Activated CD4-positive, alpha-beta T cell treated with anti-CD3 and anti-CD28 coated beads for 36 hours (primary cell): Measurements from ENCODE around the gene ELL. TPM values are rescaled to one million over a fixed set of nuclear protein-coding genes. Genes with fewer than 3 reads are reported as not detected.

ENCODE experiments used
- ATAC-seq: fragments of 200-7000 bp; cut with Tn5 transposase; one replicate; pipeline ENCODE4 v1.10.0; 2021; ENCODE audit warnings: mild to moderate bottlenecking, moderate library complexity
- CTCF ChIA-PET: fragments of 350-600 bp; sonication (Branson Sonifier 250); formaldehyde crosslinking; loops from one replicate; lab custom pipeline; 2021; ENCODE audit warnings: antibody characterized with exemption; lab: Charles Lee
- POLR2A ChIA-PET: fragments of 350-600 bp; sonication (Branson Sonifier 250); formaldehyde crosslinking; loops from one replicate; lab custom pipeline; 2021; ENCODE audit warnings: antibody characterized with exemption, inconsistent platforms; lab: Charles Lee
- DNase-seq: peaks from one replicate; pipeline ENCODE4 v3.0.0-alpha.2; 2020
- H3K27ac Mint-ChIP-seq: one replicate; pipeline ENCODE4 v1.8.0; 2021; ENCODE audit warnings: mixed read lengths
- H3K27me3 Mint-ChIP-seq: one replicate; pipeline ENCODE4 v1.8.0; 2021; ENCODE audit warnings: mixed read lengths
- H3K36me3 Mint-ChIP-seq: one replicate; pipeline ENCODE4 v1.8.0; 2021; ENCODE audit warnings: low read depth, mixed read lengths
- H3K4me1 Mint-ChIP-seq: one replicate; pipeline ENCODE4 v1.8.0; 2021; ENCODE audit warnings: mixed read lengths
- H3K4me3 Mint-ChIP-seq: one replicate; pipeline ENCODE4 v1.8.0; 2021; ENCODE audit warnings: mild to moderate bottlenecking, moderate library complexity, mixed read lengths
- H3K9me3 Mint-ChIP-seq: one replicate; pipeline ENCODE4 v1.8.0; 2021; ENCODE audit warnings: low read depth, mixed read lengths
- intact Hi-C, 2 experiments: fragments of 100-400 bp; cut with DNase I in 1 of 2; cut with micrococcal nuclease in 1 of 2; formaldehyde crosslinking; loops; one replicate each; pipeline versions ENCODE4 v1.14.2 to v1.15.1; 2022 to 2024; cut with DNase I, micrococcal nuclease
- total RNA-seq, 2 experiments: library from RNA; stranded (reverse); gene quantifications; one replicate each; pipeline ENCODE4 v1.2.3, GENCODE V29; 2021

Gene ELL
- total RNA-seq, 2 experiments from 2014 or later, result 20.2 to 21.4 TPM

DNA sequence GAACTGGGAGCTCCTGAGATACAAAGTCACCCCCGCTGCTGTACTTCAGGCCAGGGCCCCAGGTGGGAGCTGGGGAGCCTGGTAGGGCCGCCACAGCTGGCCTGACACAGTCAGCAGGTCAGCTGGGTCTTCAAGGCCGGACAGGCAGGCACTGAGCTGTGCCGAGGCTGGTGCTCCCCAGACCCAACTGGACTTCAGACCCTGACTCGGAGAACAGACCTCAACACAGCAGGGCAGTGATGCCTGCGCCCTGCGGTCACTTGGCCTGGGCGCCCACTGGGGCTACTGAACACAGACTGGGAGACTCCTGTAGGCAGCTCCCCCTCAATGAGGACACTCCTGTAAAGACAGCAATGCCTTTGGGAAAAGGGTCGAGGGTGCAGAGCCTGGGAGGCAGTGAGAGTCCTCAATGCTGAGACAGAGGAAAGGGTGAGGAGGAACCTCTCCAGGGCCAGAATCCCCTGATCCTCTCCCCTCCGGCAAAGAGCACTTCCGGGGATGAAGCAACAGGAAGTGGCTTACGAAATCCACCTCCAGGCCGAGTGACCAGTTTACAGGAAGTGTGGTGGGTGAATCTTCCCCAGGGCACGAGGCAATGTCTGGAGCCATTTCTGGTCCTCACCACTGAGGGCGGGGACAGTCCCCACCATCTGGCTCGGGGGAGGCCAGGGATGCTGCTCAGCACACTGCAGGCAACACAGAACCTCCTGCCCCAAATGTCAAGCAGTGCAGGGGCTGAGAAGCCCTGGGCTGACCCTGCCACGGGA lies 43.1 kb downstream of the ELL start:
- ChIA-PET CTCF (interaction anchor here (0.6 to 1.6 kb wide), 7 partner anchors 17 to 440 kb away, joined by 3 to 5 read pairs (median 4); partner anchors contain the start of genes COPE, DDX49 and MPV17L2), POLR2A (no interaction called here)
- no peaks in the 10 kb centered on the region for H3K9me3 Mint-ChIP-seq
- H3K4me1 Mint-ChIP-seq, result peaks cover 80% of the 10 kb centered on the region
- peaks cover 14% of the 10 kb centered on the region for H3K36me3 Mint-ChIP-seq
- ATAC-seq (peak; percentile 92), DNase-seq (peak; percentile 89)
- intact Hi-C loops, result loop anchor here (2.0 to 10.0 kb wide), 3 partner anchors 18 to 366 kb away; no protein-coding TSS in a partner anchor
- no peaks in the 10 kb centered on the region for H3K27me3 Mint-ChIP-seq
- H3K4me3 Mint-ChIP-seq, result peak overlapping the region; percentile 59
- H3K27ac Mint-ChIP-seq, result peak overlapping the region; percentile 95

DNA sequence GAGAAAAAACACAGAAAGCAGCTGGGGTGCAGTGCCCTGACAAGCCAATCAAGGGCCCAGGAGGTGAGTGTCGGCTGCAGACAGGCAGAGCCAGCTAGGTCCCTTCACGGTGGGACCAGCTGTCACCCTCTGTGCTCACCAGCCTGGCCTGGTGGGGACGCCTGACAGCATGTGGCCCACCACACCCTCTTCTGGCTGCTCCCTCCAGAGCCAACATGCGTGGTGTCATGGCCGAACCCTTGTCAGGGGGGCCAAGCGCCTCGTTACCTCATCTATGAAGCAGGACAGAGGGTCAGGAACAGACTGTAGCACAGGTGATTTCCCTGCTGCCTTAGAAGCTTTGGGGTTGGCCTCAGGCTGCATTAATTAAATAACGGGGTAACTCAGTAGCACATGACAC lies 43.9 kb downstream of the ELL start:
- CTCF ChIA-PET, result interaction anchor here (0.8 to 1.5 kb wide), 4 partner anchors 18 to 441 kb away, joined by 3 to 5 read pairs (median 3); partner anchors contain the start of genes COPE and DDX49
- POLR2A ChIA-PET, result no interaction called here

DNA sequence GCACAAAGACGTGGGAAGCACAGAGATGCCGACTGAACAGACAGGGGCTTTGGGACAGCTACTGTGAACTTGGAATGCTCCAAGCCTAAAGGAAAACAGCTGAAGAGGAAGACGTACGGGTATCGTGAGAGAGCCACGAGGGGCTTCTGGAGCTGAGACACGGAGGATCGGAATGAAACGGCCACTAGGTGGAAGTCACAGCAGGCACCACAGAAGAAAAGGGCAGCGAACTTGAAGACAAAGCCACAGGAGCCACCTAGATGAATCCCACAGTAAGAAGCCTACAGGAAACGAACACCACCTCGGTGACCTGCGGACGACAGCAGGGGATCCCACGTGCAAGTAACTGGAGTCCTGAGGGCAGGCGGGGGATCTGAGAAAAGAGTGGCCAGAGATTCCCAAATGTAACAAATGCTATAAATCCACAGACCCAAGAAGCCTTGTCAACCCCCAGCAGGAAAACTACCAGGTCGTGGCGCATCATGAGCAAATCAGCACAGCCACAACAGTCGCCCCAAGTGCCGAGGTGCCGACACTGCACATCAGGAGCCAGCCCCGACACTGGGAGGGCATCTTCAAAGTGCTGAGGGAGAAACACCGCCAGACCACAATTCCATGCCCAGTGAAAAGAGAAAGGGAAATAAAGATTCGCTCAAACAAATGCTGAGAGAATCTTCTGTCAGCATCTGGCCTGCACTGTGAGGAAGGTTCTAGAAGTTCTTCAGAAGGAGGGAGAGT lies 44.7 kb downstream of the ELL start:
- no peak for ATAC-seq
- no peaks in the 10 kb centered on the region for H3K27me3 Mint-ChIP-seq
- intact Hi-C loops, result loop anchor here in 1 of 2 experiments (10.0 kb wide), 1 partner anchor 368 kb away; no protein-coding TSS in a partner anchor
- POLR2A ChIA-PET, result no interaction called here
- no peak overlapping the region for H3K4me3 Mint-ChIP-seq
- H3K27ac Mint-ChIP-seq, result peak overlapping the region; percentile 95
- peaks cover 10% of the 10 kb centered on the region for H3K36me3 Mint-ChIP-seq
- peak; percentile 36 for DNase-seq
- CTCF ChIA-PET, result interaction anchor here (1.5 kb wide), 1 partner anchor 42 kb away, joined by 3 read pairs; no protein-coding TSS in a partner anchor
- peaks cover 66% of the 10 kb centered on the region for H3K4me1 Mint-ChIP-seq
- H3K9me3 Mint-ChIP-seq, result no peaks in the 10 kb centered on the region

More for the DNA sequence above, 43.9 kb downstream of the ELL start:
- no peaks in the 10 kb centered on the region for H3K27me3 Mint-ChIP-seq
- H3K4me1 Mint-ChIP-seq, result peaks cover 74% of the 10 kb centered on the region
- ATAC-seq (no peak), DNase-seq (no peak)
- peaks cover 13% of the 10 kb centered on the region for H3K36me3 Mint-ChIP-seq
- H3K27ac Mint-ChIP-seq, result peak overlapping the region; percentile 95
- H3K9me3 Mint-ChIP-seq, result no peaks in the 10 kb centered on the region
- intact Hi-C loops, result loop anchor here (2.0 to 10.0 kb wide), 3 partner anchors 19 to 367 kb away; no protein-coding TSS in a partner anchor
- H3K4me3 Mint-ChIP-seq, result no peak overlapping the region

DNA sequence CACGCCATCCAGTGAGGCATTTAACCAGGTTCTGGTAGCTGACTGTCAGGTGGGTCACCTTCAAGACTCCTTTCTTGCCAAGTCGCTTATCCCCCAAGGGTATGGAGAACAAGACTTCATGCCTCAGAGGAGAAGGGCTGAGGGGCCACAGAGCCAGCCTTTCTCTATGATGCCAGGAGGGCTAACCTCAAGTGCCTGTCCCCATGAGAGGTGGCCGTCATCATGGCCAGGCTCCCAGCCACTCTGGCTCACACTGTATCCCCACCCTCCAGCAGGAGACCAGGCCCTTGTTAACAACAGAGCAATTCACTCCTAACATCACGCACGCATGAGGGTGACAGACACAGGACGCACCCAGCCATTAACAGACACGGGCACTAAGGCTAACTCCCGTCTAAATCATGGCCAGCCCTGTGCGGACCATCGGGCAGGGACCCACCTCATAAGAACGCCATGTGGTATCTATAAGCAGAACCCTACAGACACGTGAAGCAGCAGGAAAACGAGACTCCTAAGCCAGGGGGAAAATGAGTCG lies 45.3 kb downstream of the ELL start:
- Mint-ChIP-seq H3K4me3 (no peak overlapping the region), H3K27ac (peak overlapping the region; percentile 95), H3K4me1 (peaks cover 62% of the 10 kb centered on the region), H3K27me3 (no peaks in the 10 kb centered on the region), H3K9me3 (no peaks in the 10 kb centered on the region), H3K36me3 (peaks cover 10% of the 10 kb centered on the region)
- intact Hi-C loops, result loop anchor here in 1 of 2 experiments (10.0 kb wide), 1 partner anchor 368 kb away; no protein-coding TSS in a partner anchor
- ATAC-seq (no peak), DNase-seq (no peak)
- CTCF ChIA-PET, result no interaction called here
- POLR2A ChIA-PET, result no interaction called here

DNA sequence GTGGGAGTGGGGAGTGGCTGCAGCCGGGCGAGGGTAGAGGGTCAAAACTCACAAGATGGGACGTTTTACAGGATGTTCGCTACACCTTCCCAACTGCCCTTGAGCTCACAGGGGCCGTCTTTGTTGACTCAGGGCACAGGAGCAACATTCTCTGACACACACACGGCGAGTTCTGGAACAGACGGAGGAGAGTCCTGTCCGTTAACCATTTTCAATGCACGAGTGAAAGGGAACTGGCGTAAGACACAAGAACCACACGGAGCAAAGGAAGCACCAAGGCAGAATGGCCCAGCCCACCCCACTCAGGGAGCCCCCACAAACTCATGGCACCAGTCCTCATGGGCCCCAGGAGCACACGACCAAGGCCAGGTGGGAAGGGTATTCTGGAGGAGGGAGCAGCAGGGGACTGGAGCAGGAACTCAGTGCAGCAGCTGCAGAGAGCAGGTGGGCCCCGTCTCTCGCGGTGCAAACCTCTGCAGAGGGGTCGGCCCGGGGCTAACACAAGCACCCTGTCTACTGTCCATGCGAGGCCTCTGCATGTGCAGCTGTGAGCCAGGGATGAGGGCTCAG lies 46.0 kb downstream of the ELL start:
- Mint-ChIP-seq H3K9me3 (no peaks in the 10 kb centered on the region), H3K4me3 (no peak overlapping the region), H3K36me3 (peaks cover 6% of the 10 kb centered on the region), H3K27me3 (no peaks in the 10 kb centered on the region), H3K4me1 (peaks cover 54% of the 10 kb centered on the region), H3K27ac (peak overlapping the region; percentile 63)
- ATAC-seq, result no peak
- no peak for DNase-seq
- POLR2A ChIA-PET, result no interaction called here
- intact Hi-C loops, result loop anchor here in 1 of 2 experiments (10.0 kb wide), 1 partner anchor 369 kb away; no protein-coding TSS in a partner anchor
- CTCF ChIA-PET, result interaction anchor here (3.8 kb wide), 1 partner anchor 44 kb away, joined by 15 read pairs; no protein-coding TSS in a partner anchor

DNA sequence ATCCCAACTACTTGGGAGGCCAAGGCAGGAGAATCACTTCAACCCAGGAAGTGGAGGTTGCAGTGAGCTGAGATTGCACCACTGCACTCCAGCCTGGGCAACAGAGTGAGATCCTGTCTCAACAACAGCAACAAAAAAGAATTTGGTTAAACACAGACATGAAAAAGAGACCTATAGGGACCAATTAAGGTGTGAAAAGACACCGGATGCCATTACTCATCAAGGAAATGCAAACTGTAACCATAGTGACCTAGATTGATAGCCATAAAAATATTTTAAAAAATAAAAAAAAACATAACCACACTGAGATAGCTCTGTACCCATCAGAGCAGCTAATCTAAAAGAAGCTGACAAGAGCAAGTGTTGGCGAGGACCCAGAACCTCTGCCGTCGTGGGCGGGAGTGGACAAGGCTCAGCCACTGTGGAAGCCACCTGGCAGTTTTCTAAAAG lies 46.8 kb downstream of the ELL start:
- no peaks in the 10 kb centered on the region for H3K27me3 Mint-ChIP-seq
- H3K4me3 Mint-ChIP-seq, result no peak overlapping the region
- no peaks in the 10 kb centered on the region for H3K9me3 Mint-ChIP-seq
- peaks cover 49% of the 10 kb centered on the region for H3K4me1 Mint-ChIP-seq
- DNase-seq, result no peak
- ChIA-PET POLR2A (interaction anchor here (0.6 kb wide), 1 partner anchor 19 kb away, joined by 5 read pairs; no protein-coding TSS in a partner anchor), CTCF (interaction anchor here (0.6 to 3.8 kb wide), 4 partner anchors 10 to 421 kb away, joined by 3 to 15 read pairs (median 6); no protein-coding TSS in a partner anchor)
- intact Hi-C loops, result loop anchor here in 1 of 2 experiments (10.0 kb wide), 1 partner anchor 370 kb away; no protein-coding TSS in a partner anchor
- peak; percentile 9 for ATAC-seq
- peaks cover 6% of the 10 kb centered on the region for H3K36me3 Mint-ChIP-seq
- no peak overlapping the region for H3K27ac Mint-ChIP-seq

DNA sequence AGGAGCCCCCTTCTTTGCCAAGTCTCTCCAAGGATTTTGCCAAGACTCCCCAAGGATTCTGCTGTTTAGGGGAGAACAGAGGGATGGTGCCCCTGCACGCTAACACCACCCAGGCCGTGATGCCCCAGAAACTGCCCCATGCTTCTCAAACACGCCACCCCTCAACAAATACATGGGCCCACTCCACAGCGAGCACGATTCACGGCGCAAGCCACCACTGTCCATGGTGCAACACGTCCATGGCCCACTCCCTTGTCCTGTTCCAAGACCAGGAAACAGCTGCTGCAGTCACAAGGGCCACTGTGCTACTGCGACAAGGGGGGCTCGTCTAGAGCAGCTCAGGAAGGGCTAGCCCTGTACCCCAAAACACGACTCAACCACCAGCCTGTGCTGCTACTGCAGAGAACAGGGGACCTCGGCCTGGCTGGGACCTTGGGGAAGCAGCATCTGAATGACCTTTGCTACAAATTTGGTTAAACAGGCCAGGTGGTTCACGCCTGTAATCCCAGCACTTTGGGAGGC lies 47.4 kb downstream of the ELL start:
- Mint-ChIP-seq H3K9me3 (no peaks in the 10 kb centered on the region), H3K36me3 (peaks cover 6% of the 10 kb centered on the region), H3K4me1 (peaks cover 45% of the 10 kb centered on the region), H3K27me3 (no peaks in the 10 kb centered on the region), H3K27ac (no peak overlapping the region), H3K4me3 (no peak overlapping the region)
- intact Hi-C loops, result loop anchor here in 1 of 2 experiments (5.0 to 10.0 kb wide), 2 partner anchors 33 to 370 kb away; no protein-coding TSS in a partner anchor
- POLR2A ChIA-PET, result interaction anchor here (0.6 kb wide), 1 partner anchor 20 kb away, joined by 5 read pairs; no protein-coding TSS in a partner anchor
- ATAC-seq, result no peak
- CTCF ChIA-PET, result interaction anchor here (0.5 to 3.8 kb wide), 5 partner anchors 9 to 421 kb away, joined by 3 to 15 read pairs (median 4); no protein-coding TSS in a partner anchor
- no peak for DNase-seq

DNA sequence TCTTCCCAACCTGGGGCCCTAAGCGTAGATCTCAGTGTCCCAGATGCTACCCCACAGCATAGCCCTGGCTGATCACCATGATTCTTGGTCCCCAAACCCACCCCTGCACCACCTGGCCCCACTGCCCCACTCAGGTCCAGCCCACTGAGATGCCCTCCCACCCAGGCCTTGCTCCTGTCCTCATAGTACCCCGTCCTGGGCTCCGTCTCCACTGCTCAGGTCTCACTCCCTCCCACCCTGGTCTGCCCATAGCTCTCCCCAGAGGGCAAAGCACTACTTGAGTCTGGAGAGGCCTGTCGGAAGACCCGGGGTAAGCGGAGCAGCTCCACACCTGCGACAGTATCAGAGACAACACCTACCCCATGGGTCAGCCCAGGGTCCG lies 48.2 kb downstream of the ELL start:
- peaks cover 6% of the 10 kb centered on the region for H3K36me3 Mint-ChIP-seq
- ATAC-seq (no peak), DNase-seq (no peak)
- H3K27me3 Mint-ChIP-seq, result no peaks in the 10 kb centered on the region
- ChIA-PET CTCF (interaction anchor here (0.6 to 3.8 kb wide), 4 partner anchors 12 to 407 kb away, joined by 3 to 15 read pairs (median 6); no protein-coding TSS in a partner anchor), POLR2A (no interaction called here)
- intact Hi-C loops, result loop anchor here in 1 of 2 experiments (5.0 to 10.0 kb wide), 2 partner anchors 34 to 371 kb away; no protein-coding TSS in a partner anchor
- H3K4me3 Mint-ChIP-seq, result no peak overlapping the region
- peak overlapping the region; percentile 37 for H3K27ac Mint-ChIP-seq
- no peaks in the 10 kb centered on the region for H3K9me3 Mint-ChIP-seq
- peaks cover 38% of the 10 kb centered on the region for H3K4me1 Mint-ChIP-seq

DNA sequence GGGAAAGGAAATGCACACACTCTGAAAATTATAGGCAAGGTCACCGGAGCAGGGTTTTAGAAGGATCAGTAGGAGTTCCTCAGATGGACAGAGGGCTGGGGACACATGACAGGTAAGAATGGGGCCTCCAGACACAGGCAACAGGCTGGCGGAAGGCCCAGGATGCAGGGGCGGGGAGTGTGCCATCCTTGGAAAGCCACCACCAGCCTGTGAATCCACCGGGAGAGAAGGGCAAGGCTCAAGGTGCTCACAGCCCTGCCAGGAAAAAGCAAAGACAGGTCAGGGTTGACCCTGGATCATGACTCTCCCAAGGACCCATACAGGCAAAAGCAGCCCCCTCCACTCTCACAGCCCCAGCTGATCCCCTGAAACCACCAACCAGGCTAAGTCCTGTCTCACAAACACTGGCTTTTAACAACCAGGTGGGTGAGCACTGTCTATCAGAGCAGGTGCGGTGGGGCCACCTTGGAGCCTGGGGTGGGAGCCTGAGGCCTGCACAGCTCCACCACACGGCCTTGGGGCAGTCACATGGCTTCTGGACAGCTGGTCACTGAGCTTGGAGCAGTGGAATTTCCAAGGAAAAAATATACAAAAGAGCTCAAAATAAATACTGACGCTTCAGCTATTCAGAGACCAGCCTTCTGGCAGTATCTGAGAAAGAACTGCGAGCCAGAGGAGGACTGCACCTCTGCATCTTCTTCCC lies 48.7 kb downstream of the ELL start:
- intact Hi-C loops, result loop anchor here in 1 of 2 experiments (5.0 to 10.0 kb wide), 2 partner anchors 34 to 372 kb away; no protein-coding TSS in a partner anchor
- DNase-seq, result no peak
- POLR2A ChIA-PET, result no interaction called here

More for the DNA sequence above, 48.7 kb downstream of the ELL start:
- H3K4me3 Mint-ChIP-seq, result no peak overlapping the region
- peak overlapping the region; percentile 42 for H3K27ac Mint-ChIP-seq
- peaks cover 6% of the 10 kb centered on the region for H3K36me3 Mint-ChIP-seq
- peaks cover 35% of the 10 kb centered on the region for H3K4me1 Mint-ChIP-seq
- H3K9me3 Mint-ChIP-seq, result no peaks in the 10 kb centered on the region
- CTCF ChIA-PET, result interaction anchor here (0.6 to 3.8 kb wide), 7 partner anchors 11 to 408 kb away, joined by 3 to 15 read pairs (median 5); no protein-coding TSS in a partner anchor
- no peaks in the 10 kb centered on the region for H3K27me3 Mint-ChIP-seq
- no peak for ATAC-seq
